ENCODE results near the gene INPP5D.
"Not testable (repeated sequence)": the region's sequence is repeated elsewhere in the genome, so short reads cannot be mapped to it uniquely, and the experiment has no call there.

The INPP5D gene

DNA sequence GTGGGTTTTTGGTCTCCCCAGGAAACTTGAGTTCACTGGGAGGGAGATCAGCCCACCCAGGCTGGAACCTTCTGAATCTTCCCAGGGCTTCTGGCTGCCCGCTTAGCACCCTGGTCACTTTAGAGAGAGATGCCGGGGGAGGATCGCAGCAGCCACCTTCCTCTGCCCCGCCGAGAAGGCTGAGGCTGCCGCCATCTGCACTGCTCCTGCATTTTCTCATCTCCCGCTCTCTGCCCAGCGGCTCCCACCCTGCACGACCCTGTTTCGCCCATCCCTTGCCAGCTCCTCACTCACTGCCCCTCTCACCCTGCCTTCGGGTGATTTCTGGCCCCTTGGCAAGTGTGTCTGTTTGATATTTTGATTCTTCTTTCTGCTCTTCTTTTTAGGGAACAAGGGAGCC is 108.8 kb downstream of the INPP5D start:
- DNase-seq (ENCODE audit: low read depth in 2 of 3, low spot score in 2 of 3), result no peak

DNA sequence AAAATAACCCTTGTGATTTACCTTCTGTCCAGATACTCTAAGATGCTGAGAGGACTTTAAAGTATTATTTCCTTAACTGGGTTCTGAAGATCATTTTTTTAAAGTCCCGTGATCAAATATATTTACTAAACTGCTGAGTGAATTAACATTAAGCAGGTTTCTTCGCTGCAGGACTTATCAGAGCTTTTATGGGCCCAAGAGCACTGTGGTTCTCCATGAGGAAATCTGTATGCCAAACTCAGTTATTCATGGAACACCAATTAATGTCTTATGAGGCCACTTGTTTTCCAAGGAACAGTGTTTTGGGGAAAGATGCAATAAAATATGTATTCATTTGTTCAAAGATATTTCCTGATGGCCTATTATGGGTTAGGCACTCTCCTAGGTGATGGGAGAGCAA is 111.2 kb downstream of the INPP5D start:
- DNase-seq (ENCODE audit: low read depth in 2 of 3, low spot score in 2 of 3), result no peak

DNA sequence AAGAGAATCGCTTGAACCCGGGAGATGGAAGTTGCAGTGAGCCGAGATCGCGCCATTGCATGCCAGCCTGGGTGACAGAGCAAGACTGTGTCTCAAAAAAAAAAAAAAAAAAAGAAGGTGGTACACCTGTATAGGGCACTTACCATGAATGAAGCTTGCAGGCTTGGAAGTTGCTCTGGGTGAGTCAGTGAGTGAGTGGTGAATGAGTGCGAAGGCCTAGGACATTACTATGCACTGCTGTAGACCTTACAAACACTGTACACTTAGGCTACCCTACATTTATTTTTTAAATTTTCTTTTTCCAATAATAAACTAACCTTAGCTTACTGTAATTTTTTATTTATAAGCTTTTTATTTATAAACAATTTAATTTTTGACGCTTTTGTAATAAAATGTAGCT is 113.0 kb downstream of the INPP5D start:
- DNase-seq (ENCODE audit: low read depth in 2 of 3, low spot score in 2 of 3), result no peak

DNA sequence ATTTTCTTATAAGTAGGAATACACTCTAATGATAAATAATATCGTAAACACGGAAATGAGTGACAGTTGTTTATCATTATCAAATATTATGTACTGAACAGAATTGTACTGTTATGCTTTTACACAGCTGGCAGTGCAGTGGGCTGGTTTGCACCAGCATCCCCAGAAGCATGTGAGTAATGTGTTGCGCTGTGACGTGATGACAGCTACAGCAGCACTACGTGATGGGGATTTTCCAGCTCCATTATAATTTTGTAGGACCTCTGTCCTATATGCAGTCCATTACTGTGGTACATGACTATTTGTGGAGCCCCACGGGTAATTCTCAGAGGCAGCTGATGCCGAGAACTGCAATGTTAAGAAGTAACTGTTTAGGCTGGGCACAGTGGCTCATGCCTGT is 114.0 kb downstream of the INPP5D start:
- no peak for DNase-seq (ENCODE audit: low read depth in 2 of 3, low spot score in 2 of 3)

DNA sequence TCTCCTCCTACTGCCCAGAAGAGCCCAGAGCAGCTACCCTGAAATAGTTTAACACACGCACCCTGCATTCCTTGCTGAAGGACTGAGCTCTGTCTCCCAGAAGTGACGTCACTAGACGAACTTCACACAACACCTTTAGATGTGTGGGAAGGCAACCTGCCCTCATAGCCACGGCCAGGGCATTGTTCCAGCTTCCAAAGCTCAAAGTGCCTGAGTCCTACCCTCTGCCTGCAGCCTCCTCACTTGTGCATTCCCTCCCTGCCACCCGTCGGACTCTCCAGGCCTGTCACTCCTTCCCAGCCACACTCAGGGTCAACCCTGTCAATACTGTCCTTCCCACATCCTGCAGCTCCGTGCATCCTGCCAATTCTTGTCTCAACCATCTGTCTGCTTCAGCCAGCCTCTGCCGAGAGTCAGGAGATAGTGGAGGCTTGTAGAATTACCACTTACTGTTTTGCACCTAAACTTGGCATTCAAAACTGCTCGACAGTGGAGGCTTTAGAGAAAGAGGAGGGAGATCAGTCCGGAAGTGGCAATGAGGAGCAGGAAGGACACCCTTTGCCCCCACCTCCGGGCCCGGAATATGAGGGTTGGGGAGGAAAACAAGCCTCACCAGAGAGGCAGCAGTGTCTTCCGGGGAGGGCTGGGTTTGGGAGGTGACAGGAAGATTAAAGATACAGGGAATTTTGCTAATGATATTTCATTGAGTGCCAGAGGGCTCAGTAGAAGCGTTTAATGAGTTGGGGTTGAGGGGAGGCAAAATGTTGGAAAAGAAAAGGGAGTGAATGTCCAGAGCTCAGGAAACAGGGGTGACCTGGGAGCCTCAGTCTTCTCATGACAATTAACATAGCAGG is 119.1 kb downstream of the INPP5D start:
- DNase-seq (ENCODE audit: low read depth in 2 of 3, low spot score in 2 of 3), result no peak

DNA sequence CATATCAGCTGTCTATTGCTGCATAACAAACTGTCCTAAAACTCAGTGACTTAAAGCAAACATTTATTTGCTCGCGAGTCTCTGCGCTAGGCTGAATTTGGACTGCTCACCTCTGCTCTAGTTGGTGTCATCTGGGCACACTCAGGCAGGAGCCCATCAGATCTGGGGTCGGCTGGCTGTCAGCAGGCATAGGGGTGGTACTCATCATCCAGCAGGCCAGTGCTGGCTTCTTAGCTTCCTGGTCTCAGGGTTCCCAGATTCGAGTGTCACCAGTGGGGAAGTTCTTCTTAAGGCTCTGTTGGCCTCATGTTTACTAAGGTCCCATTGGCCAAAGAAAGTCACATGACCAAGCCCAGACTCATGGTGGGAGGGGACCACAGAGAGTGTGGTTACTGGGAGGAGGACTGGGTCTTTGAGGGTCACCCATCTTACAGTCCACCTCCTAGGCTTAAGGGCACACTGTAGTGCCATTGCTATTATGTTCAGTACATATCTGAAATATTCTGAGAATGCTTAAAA is 119.8 kb downstream of the INPP5D start:
- DNase-seq (ENCODE audit: low read depth in 2 of 3, low spot score in 2 of 3), result no peak

DNA sequence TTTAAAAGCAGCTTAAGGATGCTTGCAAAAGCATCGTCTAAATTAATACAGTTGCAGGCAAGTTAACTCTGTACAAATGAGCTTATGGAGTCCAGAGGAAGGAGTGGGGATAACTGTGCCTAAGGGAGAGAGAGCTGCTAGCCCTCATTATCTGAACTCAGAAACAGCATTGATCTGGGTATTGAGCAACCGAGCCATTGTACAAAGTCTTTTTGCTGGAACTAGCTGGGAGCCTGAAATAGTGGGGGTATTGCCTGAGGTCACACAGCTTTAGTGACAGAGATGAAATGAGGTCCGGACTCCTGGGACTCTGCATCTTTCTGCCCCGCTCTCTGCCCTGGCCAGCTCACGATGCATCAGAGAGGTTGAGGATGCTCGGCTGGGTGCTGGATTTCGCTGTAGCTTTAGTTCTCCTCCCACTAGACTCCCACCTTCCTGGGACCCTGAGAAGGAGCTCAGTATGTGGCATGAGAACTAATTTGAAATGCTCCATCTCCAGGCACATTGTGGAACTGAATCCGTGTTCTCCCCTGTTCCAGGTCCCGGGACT is 123.8 kb downstream of the INPP5D start:
- no peak for DNase-seq (ENCODE audit: low read depth in 2 of 3, low spot score in 2 of 3)

DNA sequence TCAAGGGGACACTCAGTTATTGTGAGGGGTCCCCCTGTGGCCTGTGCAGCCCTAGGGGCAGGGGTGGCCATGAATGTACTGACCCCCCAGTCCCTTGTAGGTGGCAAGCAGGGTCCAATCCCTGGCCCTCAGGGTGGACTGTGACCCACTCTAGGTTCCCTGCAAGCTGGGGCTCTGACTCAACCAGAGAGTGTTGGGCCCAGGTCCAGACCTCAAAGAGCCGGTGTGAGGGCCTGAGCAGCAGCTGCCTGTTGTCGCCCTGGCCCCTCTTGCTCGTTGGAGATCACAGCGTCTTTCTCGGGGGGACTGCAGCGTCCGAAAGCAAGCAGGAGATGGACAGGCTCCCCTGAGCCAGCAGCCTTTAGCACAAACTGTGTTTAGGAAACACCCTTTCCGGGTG is 124.5 kb downstream of the INPP5D start:
- no peak for DNase-seq (ENCODE audit: low read depth in 2 of 3, low spot score in 2 of 3)

DNA sequence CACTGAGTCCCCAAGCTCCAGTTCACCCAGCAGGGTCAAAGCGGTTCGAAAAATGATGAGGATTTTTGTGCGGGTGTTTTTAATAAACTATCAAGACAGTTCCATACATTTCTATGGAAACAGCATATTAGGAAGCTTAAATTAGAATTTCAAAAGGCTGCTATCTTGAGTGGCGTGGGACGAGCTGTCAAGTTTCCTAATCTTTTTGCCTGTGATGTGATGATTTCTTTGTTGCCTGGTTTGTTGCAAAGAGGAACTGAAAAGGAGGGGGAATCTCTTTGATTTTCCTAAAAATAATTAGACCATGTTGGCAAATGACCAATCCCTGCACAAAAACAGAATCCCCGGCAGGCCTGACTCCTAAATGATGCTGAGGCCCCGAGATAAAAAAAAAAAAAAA is 125.2 kb downstream of the INPP5D start:
- no peak for DNase-seq (ENCODE audit: low read depth in 2 of 3, low spot score in 2 of 3)

DNA sequence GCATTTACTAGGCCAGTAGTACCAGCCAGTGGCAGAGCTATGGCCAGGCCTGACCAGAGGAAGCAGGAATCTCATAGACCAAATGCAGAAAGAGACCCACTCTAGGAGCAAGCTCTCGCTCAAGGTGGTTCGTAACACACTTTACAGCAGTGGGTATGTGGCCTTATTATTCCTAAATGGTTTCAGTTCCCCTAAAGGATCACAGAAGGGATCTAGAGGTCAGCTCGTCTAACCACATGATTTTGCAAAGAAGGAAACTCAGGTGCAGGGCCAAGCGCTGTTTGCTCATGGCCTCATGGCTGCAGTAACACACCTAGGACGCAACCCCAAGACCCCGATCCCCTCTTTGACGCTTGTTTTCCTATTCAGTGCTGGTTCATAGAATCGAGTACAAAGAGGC is 125.8 kb downstream of the INPP5D start:
- DNase-seq (ENCODE audit: low read depth in 2 of 3, low spot score in 2 of 3), result no peak

DNA sequence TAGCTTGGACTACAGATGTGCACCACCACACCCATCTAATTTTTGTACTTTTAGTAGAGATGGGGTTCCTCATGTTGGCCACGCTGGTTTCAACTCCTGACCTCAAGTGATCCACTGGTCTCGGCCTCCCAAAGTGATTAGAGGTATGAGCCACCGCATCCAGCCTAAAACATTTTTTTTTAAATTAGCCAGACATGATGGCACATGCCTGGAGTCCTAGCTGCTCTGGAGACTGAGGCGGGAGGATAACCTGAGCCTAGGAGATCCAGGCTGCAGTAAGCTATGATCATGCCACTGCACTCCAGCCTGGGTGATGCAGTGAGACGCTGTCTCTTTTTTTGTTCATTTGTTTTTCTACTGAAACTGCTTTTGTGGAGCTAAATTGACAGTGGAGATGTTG is 126.7 kb downstream of the INPP5D start:
- DNase-seq (ENCODE audit: low read depth in 2 of 3, low spot score in 2 of 3), result no peak

DNA sequence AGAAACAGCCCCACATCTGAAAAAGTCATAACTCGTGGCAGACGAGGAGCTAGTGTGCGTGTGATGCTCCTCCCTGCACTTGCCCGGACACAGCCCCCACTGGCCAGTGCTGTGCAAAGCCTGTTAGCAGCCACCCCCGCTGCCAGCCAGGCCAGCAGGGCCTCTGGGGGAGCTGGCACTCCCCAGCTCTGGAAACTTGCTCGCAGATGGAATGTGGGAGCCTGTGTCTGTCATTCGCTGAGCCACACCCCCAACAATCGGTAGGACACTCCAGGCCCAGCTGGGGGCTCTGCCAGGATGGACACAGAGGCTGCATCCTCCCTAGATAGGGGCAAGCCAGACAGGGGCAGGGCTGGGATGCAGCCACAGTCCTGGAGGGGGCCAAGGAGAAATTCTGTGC is 128.9 kb downstream of the INPP5D start:
- no peak for DNase-seq (ENCODE audit: low read depth in 2 of 3, low spot score in 2 of 3)

DNA sequence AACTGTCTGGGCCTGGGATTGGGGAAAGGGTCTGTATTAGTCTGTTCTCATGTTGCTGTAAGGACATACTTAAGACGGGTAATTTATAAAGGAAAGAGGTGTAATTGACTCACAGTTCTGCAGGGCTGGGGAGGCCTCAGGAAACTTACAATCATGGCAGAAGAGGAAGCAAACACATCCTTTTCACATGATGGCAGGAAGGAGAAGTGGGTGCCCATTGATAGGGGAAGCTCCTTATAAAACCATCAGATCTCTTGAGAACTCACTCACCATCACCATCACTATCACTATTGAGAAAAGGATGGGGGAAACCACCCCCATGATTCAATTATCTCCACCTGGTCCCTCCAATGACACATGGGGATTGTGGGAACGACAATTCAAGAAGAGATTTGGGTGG is 130.9 kb downstream of the INPP5D start:
- DNase-seq (ENCODE audit: low read depth in 2 of 3, low spot score in 2 of 3), result not testable (repeated sequence)

DNA sequence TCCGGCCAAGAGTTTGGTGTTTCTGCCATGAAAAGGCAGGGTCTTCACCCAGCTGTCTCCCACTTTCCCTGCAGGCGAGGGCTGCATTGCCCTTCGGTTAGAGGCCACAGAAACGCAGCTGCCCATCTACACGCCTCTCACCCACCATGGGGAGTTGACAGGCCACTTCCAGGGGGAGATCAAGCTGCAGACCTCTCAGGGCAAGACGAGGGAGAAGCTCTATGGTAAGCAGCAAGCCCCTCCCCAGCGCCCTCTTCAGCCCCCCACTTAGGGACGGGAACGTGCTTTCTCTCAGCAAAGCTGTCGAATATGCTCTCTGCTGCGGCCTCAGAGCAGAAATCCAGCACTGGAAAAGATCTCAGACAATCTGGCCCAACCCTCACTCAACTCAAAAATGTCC is 133.6 kb downstream of the INPP5D start:
- no peak for DNase-seq (ENCODE audit: low read depth in 2 of 3, low spot score in 2 of 3)

DNA sequence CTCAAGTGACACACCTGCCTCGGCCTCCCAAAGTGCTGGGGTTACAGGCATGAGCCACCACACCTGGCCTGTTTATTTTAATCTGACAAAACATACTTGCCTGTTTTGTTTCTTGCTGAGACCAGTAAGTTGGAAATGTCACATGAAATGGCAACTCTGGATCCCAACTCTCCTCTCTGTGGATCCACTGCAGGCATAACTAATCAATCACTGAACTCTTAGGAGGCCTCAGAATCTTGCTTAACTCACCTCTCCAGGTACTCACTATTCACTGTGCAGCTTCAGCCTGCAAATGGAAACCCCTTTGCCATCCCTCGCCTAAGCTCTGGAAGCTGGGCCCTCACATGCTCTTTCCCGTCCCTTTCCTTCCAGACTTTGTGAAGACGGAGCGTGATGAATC is 134.9 kb downstream of the INPP5D start:
- DNase-seq (ENCODE audit: low read depth in 2 of 3, low spot score in 2 of 3), result no peak

DNA sequence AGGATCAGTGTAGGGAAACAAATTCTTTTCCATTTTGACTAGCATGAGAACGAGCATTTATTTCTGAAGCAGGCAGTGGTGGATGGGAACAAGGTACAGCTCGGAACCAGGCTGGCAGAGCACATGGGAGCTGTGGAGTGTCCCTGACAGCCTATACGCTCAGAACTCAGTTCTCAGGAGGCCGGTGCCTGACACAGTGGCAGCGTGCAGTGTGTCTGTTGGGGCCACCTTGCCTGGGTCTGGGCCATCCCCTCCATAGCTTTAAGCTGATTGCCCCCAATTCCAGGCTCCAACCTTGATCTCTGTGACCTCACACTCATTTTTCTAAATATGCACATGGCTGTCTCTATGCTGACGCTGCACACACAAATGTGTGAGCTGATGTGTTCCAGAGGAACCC is 136.9 kb downstream of the INPP5D start:
- DNase-seq (ENCODE audit: low read depth in 2 of 3, low spot score in 2 of 3), result no peak

DNA sequence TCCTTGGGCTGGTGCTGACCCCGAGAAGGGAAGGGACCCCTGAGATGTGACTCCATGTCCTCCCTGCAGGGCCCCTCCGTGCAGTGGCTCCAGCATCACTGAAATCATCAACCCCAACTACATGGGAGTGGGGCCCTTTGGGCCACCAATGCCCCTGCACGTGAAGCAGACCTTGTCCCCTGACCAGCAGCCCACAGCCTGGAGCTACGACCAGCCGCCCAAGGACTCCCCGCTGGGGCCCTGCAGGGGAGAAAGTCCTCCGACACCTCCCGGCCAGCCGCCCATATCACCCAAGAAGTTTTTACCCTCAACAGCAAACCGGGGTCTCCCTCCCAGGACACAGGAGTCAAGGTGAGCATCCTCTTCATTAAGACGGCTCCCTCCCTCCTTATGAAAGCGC is 137.9 kb downstream of the INPP5D start:
- no peak for DNase-seq (ENCODE audit: low read depth in 2 of 3, low spot score in 2 of 3)

DNA sequence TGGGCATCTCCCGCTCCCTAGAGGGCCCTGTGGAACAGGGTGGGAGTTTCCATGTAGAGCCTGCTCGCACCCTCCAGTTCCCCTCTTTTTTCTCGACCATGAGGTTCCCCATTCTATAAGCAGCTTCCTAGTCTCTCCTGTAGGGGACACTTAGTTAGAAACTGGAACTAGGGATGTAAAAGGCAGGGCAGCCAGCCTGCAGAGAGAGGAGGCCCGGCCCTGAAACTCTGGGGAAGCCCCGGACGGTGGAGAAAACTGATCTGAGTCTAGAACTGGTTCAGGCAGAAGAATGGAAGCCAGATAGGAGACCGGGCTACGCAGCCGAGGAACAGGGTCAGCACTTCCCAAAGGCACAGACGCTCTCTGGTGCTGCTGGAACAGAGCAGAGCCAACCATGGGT is 139.7 kb downstream of the INPP5D start:
- no peak for DNase-seq (ENCODE audit: low read depth in 2 of 3, low spot score in 2 of 3)

DNA sequence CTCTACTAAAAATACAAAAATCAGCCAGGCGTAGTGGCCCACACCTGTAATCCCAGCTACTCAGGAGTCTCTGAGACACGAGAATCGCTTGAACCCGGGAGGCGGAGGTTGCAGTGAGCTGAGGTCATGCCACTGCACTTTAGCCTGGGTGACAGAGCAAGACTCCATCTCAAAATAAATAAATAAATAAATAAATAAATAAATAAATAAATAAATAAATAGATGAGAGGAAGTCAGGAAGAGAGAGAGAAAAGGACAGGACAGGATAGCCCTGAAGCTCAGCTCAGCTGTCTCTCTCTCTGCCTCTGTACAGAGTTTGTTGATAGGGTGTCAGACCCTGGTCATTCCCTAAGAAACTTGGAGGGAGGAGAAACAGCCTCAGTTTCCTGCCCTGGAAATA is 140.6 kb downstream of the INPP5D start:
- DNase-seq (ENCODE audit: low read depth in 2 of 3, low spot score in 2 of 3), result not testable (repeated sequence)

DNA sequence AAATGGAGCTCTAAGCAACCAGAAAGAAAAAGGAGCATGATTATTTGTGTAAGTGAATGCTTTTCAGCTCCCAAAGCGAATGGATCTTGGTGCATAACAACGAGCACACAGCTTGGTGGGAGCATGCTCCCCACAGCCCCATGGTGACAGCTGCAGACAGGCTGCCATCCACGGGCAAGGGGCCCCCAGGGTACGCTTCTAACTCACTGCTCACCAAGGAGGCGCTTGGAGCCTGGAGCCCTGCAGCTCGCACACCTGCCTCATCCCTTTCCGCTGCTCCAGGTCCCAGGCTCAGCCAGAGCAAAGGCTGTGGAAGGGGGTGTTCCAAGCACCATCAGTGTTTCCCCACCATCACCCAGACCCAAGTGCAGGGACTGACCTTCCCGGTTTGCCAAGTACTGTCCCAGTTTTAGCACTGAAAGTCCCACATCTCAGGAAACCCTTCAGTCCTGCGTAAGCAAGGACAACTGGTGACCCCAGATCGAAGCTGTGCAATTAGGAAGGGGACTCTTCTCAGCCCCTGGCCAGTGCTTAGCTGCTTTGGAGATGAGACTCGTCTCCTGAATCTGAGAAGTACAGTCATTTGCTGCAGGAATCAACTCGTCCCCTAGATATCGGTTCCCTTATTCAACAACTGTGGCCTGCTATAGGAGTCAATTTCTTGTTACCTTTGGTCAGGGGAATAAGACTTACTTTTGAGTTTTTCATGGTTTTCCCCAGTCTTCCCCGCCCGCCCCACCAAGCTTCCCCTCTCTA is 141.3 kb downstream of the INPP5D start:
- no peak for DNase-seq (ENCODE audit: low read depth in 2 of 3, low spot score in 2 of 3)

DNA sequence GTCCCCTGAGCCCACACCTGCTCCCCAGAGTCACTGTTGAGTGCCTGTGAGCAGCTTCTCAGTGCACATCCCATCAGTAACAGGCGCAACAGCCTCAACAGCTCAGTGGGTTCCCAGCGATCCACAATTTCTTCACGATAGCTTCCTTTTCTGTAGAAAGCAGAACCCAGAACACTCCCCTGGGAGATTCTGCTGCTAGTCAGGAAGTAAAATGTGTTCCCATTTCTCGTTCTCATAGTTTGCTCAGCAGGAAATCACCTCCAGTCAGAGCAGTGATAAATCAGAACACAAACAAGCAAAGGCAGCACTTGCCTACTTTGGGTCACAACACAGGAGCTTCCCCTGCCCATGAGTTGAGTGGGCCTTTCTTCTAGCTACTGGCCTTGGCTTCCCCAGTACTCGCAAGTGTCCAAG is 142.4 kb downstream of the INPP5D start:
- DNase-seq (ENCODE audit: low read depth in 2 of 3, low spot score in 2 of 3), result no peak

DNA sequence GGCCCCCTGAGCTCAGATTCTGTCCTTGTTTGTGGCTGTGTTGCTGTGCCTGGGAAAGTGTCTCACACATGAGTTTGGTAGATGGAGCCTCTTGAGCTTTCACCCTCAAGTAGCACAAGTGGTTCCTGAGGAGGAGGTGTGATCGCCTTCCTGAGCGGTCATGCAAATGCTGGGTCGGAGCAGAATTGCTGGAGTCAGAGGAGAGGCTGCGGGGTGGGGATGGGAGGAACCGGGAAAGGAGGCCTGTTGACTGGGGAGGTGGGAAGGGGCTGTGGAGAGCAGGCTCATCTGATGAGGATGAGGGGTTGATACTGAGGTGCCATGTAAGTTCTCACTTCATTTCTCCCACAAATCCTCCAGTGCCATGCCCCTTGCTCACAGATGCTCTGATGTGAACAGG is 142.9 kb downstream of the INPP5D start:
- DNase-seq (ENCODE audit: low read depth in 2 of 3, low spot score in 2 of 3), result no peak
